HG02973 (cell line): ENCODE measurements around the gene NOS1AP.

Experiments
- ATAC-seq: cut with Tn5 transposase; IDR thresholded peaks from one replicate; pipeline ENCODE4 v1.9.1; 2021; ENCODE audit warnings: moderate library complexity; ENCODE audit not compliant: unreplicated experiment

Gene NOS1AP

GRCh38 chr1:162360237-162360873 is 290.9 kb downstream of the NOS1AP start:
- no peak for ATAC-seq

- no peak for ATAC-seq
Observed at GRCh38 chr1:162360874-162361260, 291.4 kb downstream of the NOS1AP start.

- ATAC-seq = peak; percentile 18
Observed at GRCh38 chr1:162361349-162361748, 291.9 kb downstream of the NOS1AP start.

GRCh38 chr1:162363823-162364222 is 294.3 kb downstream of the NOS1AP start:
- no peak for ATAC-seq

GRCh38 chr1:162364498-162364897 is 295.0 kb downstream of the NOS1AP start:
- ATAC-seq = no peak

- no peak for ATAC-seq
Observed at GRCh38 chr1:162365284-162366020, 296.0 kb downstream of the NOS1AP start.

- ATAC-seq = no peak
Observed at GRCh38 chr1:162366149-162366548, 296.7 kb downstream of the NOS1AP start.

- ATAC-seq = no peak
Observed at GRCh38 chr1:162366671-162367070, 297.2 kb downstream of the NOS1AP start.

GRCh38 chr1:162367073-162367472 is 297.6 kb downstream of the NOS1AP start:
- ATAC-seq = no peak

- no peak for ATAC-seq
Observed at GRCh38 chr1:162367772-162368171, 298.3 kb downstream of the NOS1AP start.

- no peak for ATAC-seq
Observed at GRCh38 chr1:162368451-162368850, 299.0 kb downstream of the NOS1AP start.

- ATAC-seq = no peak
Observed at GRCh38 chr1:162369571-162369970, 300.1 kb downstream of the NOS1AP start.

GRCh38 chr1:162370161-162370560 is 300.7 kb downstream of the NOS1AP start:
- ATAC-seq = no peak

GRCh38 chr1:162370721-162371120 is 301.2 kb downstream of the NOS1AP start:
- ATAC-seq = no peak

- ATAC-seq = no peak
Observed at GRCh38 chr1:162371611-162372010, 302.1 kb downstream of the NOS1AP start.

- ATAC-seq = no peak
Observed at GRCh38 chr1:162372159-162373071, 302.9 kb downstream of the NOS1AP start.

GRCh38 chr1:162373072-162373427 is 303.6 kb downstream of the NOS1AP start:
- ATAC-seq = no peak

- ATAC-seq = no peak
Observed at GRCh38 chr1:162373541-162374260, 304.2 kb downstream of the NOS1AP start.

GRCh38 chr1:162374406-162374805 is 304.9 kb downstream of the NOS1AP start:
- no peak for ATAC-seq

GRCh38 chr1:162375463-162375862 is 306.0 kb downstream of the NOS1AP start:
- ATAC-seq = no peak

- ATAC-seq = no peak
Observed at GRCh38 chr1:162376691-162377090, 307.2 kb downstream of the NOS1AP start, which contains the start of gene SPATA46. Gene SPATA46, minus strand, starts transcription at chr1:162376854. Its CDS starts 64 bp downstream, at chr1:162376790.
